ENCODE measurements around the gene TSHZ2.

Gene TSHZ2

DNA sequence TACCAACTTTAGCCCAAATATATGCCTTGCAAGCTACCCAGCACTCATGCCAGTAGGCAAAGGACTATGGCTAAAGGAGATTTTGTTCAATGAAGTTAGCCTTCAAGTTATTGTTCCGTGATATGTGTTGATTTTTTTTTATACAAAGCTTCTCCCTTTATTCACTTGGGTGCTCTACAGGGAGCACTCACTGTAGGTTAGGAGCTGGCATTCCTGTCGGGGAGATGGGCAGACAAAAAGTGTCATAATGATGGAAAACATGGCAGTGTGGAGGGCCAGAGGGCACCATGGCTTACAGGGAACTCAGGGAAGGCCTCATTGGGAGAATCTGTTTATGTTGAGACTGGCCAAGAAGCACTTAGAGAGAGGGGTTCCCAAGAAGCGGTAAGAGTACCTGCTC is 292.4 kb downstream of the TSHZ2 start:
- in situ Hi-C loops (cut with MboI; ENCODE audit: low sequenced_read_pairs) = no loop called here

DNA sequence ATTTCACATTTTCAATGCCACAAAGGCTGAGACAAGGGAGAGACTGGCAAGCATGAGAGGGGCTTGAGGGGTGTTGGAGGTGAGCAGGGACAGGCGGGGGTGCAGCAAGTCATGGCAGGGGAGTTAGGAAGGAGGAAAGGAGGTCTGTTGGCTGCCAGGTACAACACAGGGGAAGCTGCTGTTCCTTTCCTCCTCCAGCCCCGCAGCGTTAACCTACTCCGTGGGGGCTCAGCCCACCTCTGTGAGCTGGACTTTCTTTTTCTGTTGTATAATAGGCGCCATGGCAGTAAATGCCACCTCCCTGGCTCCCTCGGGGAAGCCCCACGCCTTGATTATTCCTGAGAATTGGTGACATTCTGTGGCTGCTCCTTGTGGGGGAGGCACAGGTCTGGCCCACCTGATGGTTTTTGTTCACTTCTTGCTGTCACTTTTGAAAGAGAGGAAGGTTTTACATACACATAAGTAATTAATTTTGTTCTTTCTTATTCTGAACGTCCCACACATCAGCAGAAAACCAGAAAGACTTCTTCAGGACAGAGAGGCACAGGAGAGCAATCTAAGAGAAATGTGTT is 293.2 kb downstream of the TSHZ2 start:
- in situ Hi-C loops (cut with MboI; ENCODE audit: low sequenced_read_pairs) = no loop called here

DNA sequence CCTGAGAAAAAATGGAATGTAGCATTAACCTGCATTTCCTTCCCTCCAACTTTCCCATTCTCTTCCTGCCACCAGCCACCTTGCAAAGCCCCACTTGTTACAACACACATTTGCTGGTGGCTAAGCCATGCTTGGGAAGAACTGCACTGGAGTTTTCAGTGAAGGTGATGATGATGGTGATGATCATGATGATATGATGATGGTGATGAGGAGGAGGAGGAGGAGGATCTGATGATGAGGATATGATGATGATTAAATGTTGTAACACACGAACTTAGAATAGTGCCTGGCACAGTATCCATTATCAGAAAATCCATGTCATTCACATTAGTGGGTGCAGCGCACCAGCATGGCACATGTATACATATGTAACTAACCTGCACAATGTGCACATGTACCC is 297.2 kb downstream of the TSHZ2 start:
- in situ Hi-C loops (cut with MboI; ENCODE audit: low sequenced_read_pairs) = no loop called here

DNA sequence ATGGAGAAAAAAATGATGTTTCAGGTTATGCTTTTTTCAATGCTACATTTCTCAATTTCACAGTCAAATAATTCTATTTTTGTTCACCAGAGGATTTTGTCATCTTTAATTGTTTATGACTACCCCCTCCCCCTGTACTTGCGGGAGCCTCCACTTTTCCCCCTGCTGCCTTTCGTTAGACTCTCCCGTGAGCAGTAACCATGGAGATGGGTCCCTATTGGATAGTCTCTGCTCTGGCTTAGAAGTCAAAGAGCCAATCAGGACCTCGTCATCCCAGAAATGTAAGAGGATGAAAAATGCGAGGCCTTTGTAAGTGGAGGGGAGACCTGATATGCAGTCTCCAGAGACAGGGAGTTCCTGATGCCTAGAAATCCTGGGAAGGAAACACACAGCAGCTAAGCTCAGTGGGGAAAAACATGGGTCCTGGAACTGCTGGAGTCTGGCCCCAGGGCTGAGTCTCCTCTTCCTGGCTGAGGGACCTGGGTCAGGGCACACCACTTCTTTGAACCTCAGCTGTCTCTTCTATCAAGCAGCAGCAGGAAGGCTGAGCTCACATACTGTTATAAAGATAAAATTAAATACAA is 298.7 kb downstream of the TSHZ2 start:
- in situ Hi-C loops (cut with MboI; ENCODE audit: low sequenced_read_pairs) = no loop called here

DNA sequence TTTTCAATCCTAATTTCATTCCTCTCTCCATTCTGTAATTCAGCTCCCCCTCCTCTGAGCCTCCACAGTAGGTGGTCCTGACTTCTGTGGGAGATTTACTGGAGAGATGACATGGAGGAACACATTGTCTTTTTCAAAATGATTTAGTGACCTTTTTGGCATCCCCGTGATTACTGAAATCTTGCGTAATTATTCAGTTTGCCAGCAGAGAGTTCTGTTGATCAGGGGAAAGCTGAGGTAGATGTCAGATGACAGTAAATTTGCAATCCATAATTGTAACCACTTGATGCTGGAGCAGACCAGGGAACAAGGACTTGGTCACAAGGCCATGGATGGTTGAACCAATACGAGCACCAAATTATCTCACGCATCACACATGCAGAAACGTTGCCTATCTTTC is 302.2 kb downstream of the TSHZ2 start:
- in situ Hi-C loops (cut with MboI; ENCODE audit: low sequenced_read_pairs) = no loop called here

DNA sequence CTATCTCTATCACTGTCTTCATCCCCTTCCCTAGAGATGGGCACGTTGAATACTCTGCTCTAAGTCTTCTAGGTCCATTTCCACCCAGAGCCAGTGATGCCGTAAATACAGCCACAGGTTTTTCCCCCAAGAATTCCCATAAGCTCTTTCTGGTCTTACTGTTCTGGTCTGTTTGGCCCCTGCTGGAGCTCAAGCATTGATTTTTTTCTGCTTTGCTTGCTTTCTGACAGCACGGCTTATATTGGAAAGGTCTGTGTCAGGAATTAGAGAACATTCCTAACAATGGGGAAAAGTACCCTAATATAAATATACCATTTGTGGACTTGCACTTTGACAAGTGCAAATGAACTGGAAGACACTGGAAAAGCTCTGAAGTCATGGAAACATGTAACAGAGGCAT is 302.6 kb downstream of the TSHZ2 start:
- in situ Hi-C loops (cut with MboI; ENCODE audit: low sequenced_read_pairs) = no loop called here

DNA sequence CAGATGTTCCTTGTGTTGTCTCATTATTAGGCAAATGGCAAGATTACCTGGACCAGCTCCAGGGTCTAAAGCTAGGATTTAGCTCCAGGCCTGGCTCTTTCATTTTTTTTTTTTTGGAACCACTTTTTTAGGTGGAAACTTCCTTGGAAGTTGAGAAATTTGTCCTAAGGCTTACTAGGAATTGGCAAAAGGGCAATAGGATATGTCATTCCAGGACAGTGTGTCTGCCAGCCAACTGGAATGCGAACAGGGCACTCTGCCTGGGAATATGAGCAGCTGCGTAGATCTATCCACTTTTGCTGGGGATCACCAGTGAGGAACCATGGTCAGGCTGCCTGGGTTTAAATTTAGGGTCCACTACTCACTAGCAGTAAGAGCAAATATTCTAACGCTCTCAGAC is 304.0 kb downstream of the TSHZ2 start:
- in situ Hi-C loops (cut with MboI; ENCODE audit: low sequenced_read_pairs) = no loop called here

DNA sequence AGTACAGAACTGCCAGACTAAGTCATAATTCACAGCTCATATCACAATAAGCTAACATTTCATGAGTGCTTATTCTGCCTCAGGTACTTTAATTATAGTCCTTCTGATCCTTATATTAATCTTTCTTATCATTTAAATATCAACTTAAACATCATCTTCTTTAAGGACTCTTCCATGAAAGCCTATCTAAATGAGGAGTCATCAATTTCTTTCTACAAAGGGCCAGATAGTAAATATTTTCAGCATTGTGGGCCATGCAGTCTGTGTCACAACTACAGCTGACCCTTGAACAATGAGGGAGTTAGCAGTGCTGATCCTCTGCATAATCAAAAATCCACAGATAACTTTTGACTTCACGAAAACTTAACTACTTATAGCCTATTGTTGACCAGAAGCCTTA is 306.4 kb downstream of the TSHZ2 start:
- in situ Hi-C loops (cut with MboI; ENCODE audit: low sequenced_read_pairs) = no loop called here

DNA sequence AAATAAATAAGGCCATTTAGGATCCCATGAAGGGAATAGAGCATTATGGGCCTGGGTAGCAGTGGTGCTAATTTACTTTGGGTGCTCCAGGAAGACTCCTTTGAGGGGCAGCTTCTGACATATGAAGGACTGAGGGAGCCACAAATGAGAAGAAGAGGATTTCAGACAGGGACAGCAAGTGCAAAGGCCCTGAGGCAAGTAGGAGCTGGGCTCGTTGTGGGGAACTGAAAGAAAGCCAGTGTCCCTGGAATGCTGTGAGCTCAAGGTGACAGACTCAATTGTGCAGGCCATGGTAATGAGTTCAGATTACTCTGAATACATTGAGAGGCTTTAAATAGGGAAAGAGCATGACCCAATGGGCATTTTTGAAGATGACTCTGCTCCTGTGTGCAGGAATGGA is 307.6 kb downstream of the TSHZ2 start:
- in situ Hi-C loops (cut with MboI; ENCODE audit: low sequenced_read_pairs) = no loop called here

DNA sequence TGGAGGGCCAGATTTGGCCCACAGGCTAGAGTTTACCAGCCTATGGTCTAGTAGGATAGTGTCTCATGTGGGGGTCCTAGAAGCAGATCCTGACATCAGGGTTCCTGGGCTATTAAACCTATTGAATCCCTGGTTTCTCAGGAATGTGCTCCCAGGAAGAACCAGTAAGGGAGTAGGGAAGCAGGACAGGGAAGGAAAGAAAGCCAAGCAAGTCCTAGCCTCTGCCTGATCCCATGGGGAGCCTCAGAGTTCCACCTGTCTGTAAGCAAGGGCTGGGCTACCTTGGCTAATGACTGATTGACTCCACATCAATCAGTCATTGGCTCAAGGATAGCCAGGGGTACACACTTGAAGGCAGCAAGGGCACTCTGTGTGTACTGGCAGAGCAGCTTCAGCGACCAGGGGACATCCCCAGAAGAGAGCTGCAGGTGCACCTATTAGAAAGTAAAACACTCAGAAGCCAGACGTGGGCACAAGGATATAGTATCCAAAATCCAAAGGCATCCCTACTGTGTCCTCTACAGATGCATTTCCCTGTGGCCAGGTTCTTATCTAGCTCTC is 309.5 kb downstream of the TSHZ2 start:
- in situ Hi-C loops (cut with MboI; ENCODE audit: low sequenced_read_pairs) = no loop called here

DNA sequence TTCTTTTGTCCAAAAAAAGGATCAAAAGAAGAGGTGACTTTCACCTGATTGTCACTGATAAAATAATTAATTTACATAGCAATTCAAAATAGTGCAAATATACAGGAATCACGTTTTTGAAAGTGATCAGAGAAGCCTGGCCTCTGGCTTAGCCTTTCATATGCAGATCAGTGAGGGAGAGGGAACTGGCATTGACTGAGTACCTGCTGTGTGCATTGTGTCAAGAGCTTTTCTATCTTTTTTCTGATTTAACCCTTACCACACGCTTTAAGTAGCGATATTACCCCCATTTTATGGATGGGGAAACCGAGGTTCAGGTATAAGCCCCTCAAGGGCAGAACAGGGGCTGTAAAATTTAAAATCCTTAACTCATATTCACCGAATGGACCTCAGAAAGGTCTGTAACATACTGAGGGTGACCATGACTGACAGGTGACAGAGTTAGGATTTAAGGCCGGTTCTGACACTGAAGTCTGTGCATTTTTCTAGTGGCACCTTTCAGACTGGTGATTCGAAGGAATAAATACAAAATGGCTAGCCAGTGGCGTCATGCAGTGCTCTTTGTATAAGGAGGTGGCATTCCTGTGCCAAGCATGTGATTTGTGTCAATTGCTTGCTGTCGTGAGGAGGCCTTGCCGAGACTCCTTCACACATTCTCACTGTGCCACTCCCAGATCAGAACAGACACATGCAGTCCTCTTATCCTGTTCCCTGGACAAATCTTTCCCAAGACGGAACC is 310.2 kb downstream of the TSHZ2 start:
- in situ Hi-C loops (cut with MboI; ENCODE audit: low sequenced_read_pairs) = no loop called here

DNA sequence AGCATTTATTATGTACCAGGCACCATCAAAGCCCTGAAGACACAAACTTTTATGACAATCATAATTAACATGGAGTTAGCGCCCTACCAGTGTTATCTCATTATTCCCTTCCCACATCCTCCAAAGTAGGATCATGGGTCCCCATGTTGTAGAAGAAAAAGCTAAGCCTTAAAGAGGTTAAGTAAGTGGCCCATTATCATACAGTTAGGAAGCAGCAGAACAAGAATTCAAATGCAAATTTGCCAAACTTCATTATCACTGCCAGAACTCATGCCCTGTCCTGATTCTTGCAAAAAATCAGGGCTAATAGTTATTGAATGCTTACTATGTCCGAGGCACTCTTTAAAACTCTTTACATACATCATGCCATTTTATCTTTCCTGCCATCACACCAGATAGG is 310.9 kb downstream of the TSHZ2 start:
- in situ Hi-C loops (cut with MboI; ENCODE audit: low sequenced_read_pairs) = no loop called here

DNA sequence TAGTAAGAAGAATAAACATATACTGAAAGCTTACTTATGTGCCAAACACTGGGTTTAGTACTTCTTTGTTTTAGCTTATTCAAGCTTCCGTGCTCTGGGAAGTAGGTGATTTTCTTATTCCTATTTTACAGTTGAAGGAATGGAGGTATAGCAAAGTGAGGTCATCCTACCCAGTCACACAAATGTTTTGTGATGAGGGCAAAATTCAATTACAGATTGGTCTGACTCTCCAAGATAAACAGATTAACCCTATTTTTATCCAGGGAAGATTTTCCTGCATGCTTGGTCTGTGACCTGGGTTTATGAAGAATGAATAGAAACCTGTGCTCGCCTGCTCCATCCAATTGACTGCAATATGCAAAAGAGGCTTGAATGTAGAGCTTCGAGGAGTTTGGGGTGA is 311.4 kb downstream of the TSHZ2 start:
- in situ Hi-C loops (cut with MboI; ENCODE audit: low sequenced_read_pairs) = no loop called here

DNA sequence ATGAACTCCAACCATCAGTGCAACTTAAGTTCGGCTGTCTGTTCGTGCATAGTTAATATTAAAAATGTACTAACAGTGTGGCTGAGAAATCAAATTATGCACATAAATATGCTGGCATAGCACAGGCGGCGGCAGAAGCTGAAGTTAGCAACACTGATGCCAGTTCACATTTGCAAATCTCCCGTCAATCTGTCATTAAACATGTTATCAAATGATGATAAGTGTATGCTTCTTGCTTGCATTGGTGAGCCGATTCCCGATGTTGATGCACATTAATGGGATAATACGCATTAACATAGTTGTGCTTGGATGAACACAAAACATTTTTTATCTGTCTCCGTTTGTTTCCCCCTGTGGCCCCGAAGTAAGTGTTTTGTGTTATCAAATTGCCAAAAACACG is 312.1 kb downstream of the TSHZ2 start:
- in situ Hi-C loops (cut with MboI; ENCODE audit: low sequenced_read_pairs) = no loop called here

DNA sequence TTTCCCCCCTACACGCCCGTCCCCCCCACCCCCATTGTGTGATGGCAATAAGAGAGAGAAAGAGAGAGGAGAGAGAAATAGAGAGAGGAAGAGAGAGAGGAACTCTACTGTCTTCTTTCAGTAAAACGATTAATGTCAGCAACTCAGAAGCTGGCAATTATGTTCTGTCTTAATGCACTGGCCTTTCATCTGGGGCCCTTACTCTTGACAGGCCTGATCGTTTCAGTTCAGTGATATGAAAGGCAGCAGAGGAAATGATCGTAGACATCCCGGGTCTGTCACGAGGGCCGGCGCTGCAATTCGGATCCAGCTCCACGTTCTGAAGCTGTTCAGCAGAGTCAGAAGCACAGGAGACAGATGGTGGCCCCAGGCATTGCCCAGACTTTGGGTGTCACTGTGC is 312.5 kb downstream of the TSHZ2 start:
- in situ Hi-C loops (cut with MboI; ENCODE audit: low sequenced_read_pairs) = no loop called here

DNA sequence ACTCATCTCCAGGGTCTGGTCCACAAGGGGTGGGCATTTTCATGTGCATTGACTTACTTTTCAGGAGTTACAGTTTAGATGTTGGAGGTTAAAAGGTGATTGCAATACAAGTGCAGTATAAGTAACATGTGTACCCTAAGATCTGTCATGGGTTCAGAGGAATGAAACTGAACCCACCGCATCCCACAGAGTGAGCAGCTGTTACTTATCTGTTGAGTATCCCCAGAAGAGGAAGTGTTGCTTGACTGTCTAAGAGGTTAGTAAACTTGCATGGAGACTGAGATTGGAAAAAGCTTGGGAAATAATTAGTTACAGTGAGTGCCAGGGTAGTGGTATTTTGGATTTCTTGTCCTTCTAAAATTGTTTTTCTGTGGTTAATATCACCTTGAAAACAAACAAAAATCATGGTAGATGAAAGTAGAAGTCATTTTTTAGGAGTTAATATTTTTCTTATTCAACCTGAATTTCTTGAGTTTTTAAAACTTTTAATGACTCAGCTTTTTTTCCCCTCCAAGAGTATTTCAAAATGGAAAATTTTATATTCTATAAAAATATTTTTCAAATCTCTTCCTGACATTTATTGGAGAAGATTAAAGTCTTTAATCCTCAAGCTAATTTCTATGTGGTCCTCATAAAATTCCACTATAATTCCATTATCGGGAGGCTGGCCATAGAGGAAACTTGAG is 315.3 kb downstream of the TSHZ2 start:
- in situ Hi-C loops (cut with MboI; ENCODE audit: low sequenced_read_pairs) = no loop called here

DNA sequence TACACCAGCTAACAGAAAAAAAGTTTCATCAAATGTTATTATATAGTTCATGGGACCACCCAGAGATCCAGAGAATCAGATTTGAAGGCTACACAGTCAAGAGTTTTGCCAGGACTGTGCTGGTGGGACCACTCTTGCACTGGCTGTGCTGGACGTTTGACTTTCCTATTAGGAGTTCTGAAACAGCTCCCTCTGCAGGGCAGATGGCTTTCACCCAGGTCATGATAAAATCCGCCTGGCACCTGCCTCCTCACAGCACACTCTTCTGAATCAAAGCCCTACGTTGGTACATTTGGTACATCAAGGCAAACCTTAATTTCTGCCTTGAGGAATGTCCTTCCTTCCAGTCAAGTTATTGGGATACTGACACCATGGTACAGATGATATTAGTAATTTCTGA is 319.4 kb downstream of the TSHZ2 start:
- in situ Hi-C loops (cut with MboI; ENCODE audit: low sequenced_read_pairs) = no loop called here

DNA sequence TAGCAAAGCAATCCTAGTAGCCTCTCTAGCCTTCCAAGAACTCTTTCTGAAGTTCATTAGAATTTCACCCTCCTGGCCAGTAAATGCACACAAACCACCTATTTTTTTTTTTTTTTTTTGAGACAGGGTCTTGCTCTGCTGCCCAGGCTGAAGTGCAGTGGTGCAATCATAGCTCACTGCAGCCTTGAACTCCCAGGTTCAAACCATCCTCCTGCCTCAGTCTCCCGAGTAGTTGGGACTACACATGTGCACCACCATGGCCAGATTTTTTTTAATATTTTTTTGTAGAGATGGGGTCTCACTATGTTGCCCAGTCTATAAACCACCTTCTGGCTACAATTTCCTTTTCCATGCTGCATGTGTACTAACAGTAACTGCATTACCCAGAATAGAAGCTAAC is 320.2 kb downstream of the TSHZ2 start:
- in situ Hi-C loops (cut with MboI; ENCODE audit: low sequenced_read_pairs) = no loop called here

DNA sequence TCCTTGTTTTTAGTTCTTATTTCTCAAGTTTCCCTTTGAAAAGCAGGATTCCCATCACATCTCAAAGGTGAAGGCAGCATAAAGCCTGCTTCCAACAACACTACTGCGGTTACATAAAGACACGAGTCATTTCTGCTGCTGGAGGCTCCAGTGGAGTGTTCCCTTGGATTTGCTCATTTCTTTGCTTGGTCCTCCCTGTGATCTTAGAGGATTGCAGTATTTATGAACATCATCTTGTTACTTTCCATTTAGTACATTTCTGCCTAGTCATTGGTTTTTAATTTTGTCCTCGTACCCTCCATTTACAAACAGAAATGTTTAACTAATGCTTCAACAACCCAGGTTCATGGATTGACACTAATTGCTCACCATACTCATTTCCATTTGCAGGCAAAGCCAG is 322.6 kb downstream of the TSHZ2 start:
- in situ Hi-C loops (cut with MboI; ENCODE audit: low sequenced_read_pairs) = no loop called here

DNA sequence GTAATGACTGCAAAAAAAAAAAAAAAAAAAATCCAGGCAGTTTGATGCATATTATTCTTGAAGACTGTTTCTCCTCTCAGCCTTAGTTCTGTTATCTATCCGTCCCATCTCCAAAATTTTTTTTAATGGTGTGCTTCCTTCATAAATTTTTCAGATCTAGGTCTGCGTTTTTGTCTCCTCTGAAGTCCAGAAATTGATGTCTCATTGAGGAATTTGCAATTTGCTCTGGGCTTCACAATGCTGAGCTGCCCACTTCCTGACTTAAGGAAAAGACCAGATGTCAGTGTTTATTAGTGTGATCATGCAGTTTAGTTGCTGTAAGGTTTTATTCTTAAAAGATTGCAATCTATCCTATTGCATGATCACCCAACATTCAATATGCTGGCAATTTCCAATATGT is 323.9 kb downstream of the TSHZ2 start:
- in situ Hi-C loops (cut with MboI; ENCODE audit: low sequenced_read_pairs) = no loop called here

DNA sequence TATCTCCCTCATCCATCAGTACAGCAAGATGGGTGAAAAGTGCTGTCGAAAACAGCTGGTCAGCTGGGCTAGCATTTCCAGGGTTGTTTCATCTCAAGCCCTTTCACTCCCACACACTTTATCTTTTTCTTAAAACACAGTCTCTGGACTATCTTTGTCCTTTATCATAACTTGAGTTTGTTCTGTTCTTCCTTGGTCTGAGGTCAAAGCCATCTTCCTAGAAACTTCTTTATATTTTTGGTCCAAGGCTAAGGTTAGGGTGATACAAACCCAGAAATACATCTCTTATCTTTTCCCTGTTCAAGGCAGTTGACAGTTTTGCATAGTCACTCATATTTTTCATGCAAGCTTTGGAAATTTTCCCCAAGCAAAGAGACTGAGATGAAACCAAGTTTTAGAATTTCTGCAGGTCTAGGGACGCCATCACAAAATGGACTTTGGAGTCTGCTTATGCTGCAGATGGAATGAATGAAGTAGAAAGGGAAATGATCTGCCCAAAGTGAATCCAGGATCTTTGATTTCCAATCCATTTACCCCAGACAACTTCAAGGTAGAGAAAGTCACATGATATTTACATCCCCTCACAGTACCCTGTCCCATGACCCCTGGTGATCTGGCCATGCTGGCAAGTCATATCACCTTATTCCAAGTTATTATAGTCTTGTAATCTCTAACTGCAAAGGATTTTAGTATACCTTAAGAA is 324.4 kb downstream of the TSHZ2 start:
- in situ Hi-C loops (cut with MboI; ENCODE audit: low sequenced_read_pairs) = no loop called here
